ENCODE results near the gene RAB34. TPM values are rescaled to one million over a fixed set of nuclear protein-coding genes. Genes with fewer than 3 reads are reported as not detected.
A peak's percentile ranks its signal among the peaks of the same experiment; 100 is the strongest.
"Not testable (repeated sequence)": the region's sequence is repeated elsewhere in the genome, so short reads cannot be mapped to it uniquely, and the experiment has no call there.

Gene RAB34
- total RNA-seq, 1 donor, result 186 TPM

GRCh38 chr17:28737316-28737715, 19.6 kb upstream of the RAB34 start:
- H3K79me2 ChIP-seq (ENCODE audit: insufficient read depth, low read length), result no peaks in the 10 kb centered on the region
- TF ChIP-seq, protein P1, sequence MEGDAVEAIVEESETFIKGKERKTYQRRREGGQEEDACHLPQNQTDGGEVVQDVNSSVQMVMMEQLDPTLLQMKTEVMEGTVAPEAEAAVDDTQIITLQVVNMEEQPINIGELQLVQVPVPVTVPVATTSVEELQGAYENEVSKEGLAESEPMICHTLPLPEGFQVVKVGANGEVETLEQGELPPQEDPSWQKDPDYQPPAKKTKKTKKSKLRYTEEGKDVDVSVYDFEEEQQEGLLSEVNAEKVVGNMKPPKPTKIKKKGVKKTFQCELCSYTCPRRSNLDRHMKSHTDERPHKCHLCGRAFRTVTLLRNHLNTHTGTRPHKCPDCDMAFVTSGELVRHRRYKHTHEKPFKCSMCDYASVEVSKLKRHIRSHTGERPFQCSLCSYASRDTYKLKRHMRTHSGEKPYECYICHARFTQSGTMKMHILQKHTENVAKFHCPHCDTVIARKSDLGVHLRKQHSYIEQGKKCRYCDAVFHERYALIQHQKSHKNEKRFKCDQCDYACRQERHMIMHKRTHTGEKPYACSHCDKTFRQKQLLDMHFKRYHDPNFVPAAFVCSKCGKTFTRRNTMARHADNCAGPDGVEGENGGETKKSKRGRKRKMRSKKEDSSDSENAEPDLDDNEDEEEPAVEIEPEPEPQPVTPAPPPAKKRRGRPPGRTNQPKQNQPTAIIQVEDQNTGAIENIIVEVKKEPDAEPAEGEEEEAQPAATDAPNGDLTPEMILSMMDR (IDR thresholded peaks at IDR 0.05; ENCODE audit: extremely low read depth, low read depth, low read length), result no peak
- H3K27me3 ChIP-seq (ENCODE audit: insufficient read depth, low read length), result no peaks in the 10 kb centered on the region
- no peaks in the 10 kb centered on the region for H3K4me1 ChIP-seq (ENCODE audit: insufficient read depth, low read length)
- H3K9me3 ChIP-seq (ENCODE audit: low read depth, low read length), result no peaks in the 10 kb centered on the region
- peak; percentile 47 for DNase-seq (ENCODE audit: insufficient read length, low spot score, missing footprints)
- no peaks in the 10 kb centered on the region for H3K36me3 ChIP-seq (ENCODE audit: insufficient read depth, low read length)
- no peak overlapping the region for H2AFZ ChIP-seq (ENCODE audit: low read length)
- H3K4me2 ChIP-seq (ENCODE audit: insufficient read depth, low read length), result no peak overlapping the region
- H3K4me3 ChIP-seq (ENCODE audit: insufficient read depth, low read length), result no peak overlapping the region
- no peaks in the 10 kb centered on the region for H4K20me1 ChIP-seq (ENCODE audit: insufficient read depth, low read length)
- H3K27ac ChIP-seq (ENCODE audit: low read depth, low read length), result no peak overlapping the region

GRCh38 chr17:28735913-28736769, 18.5 kb upstream of the RAB34 start:
- not testable (repeated sequence) for DNase-seq (ENCODE audit: insufficient read length, low spot score, missing footprints); H4K20me1 ChIP-seq (ENCODE audit: insufficient read depth, low read length); H3K27ac ChIP-seq (ENCODE audit: low read depth, low read length); H2AFZ ChIP-seq (ENCODE audit: low read length); H3K36me3 ChIP-seq (ENCODE audit: insufficient read depth, low read length); H3K4me2 ChIP-seq (ENCODE audit: insufficient read depth, low read length); H3K79me2 ChIP-seq (ENCODE audit: insufficient read depth, low read length); H3K4me3 ChIP-seq (ENCODE audit: insufficient read depth, low read length); H3K9me3 ChIP-seq (ENCODE audit: low read depth, low read length); H3K27me3 ChIP-seq (ENCODE audit: insufficient read depth, low read length); H3K4me1 ChIP-seq (ENCODE audit: insufficient read depth, low read length)

DNA sequence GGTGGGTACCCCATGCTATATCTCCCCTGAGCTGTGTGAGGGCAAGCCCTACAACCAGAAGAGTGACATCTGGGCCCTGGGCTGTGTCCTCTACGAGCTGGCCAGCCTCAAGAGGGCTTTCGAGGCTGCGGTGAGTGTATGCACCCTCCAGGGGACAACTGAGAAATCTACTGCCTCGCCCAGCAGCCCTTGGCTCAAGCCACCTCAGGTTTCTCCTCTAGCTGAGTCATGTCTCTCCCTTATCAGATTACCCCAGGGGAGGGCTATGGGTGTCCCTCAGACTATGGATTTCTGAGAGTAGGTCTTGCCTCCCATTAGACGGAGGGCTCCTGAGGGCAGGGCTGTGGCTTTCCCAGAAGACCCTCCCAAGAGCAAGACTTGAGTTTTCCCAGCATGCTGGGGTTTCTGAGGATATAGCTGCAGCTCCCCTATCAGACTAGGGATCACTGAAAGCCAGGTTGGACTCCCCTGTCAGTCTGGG, 17.6 kb upstream of the RAB34 start:
- Histone ChIP-seq H3K27ac (ENCODE audit: low read depth, low read length) (no peak overlapping the region), H3K79me2 (ENCODE audit: insufficient read depth, low read length) (no peaks in the 10 kb centered on the region), H3K9me3 (ENCODE audit: low read depth, low read length) (no peaks in the 10 kb centered on the region), H3K36me3 (ENCODE audit: insufficient read depth, low read length) (no peaks in the 10 kb centered on the region), H4K20me1 (ENCODE audit: insufficient read depth, low read length) (no peaks in the 10 kb centered on the region), H3K4me3 (ENCODE audit: insufficient read depth, low read length) (no peak overlapping the region), H3K27me3 (ENCODE audit: insufficient read depth, low read length) (no peaks in the 10 kb centered on the region), H3K4me2 (ENCODE audit: insufficient read depth, low read length) (no peak overlapping the region), H2AFZ (ENCODE audit: low read length) (no peak overlapping the region), H3K4me1 (ENCODE audit: insufficient read depth, low read length) (no peaks in the 10 kb centered on the region)
- TF ChIP-seq, protein P1 (IDR thresholded peaks at IDR 0.05; ENCODE audit: extremely low read depth, low read depth, low read length), result no peak
- peak; percentile 83 for DNase-seq (ENCODE audit: insufficient read length, low spot score, missing footprints)

DNA sequence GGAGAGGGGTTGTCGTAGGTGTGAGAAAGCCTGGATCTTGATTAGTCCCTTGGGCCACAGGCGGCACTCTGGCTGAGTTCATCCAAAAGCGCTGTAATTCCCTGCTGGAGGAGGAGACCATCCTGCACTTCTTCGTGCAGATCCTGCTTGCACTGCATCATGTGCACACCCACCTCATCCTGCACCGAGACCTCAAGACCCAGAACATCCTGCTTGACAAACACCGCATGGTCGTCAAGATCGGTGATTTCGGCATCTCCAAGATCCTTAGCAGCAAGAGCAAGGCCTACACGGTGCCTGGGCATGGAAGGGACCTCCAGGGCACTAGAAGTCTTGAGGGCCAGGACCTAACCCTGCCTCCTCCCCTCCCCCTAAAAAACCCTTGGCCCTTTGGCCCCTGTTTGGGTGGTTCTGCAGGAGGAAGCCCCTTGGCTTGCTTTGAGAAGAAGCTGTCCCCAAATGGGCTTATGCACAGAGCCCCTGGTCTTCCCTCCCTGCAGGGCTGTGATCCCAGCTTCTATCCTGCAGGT, 17.1 kb upstream of the RAB34 start:
- H3K9me3 ChIP-seq (ENCODE audit: low read depth, low read length), result no peaks in the 10 kb centered on the region
- TF ChIP-seq, protein P1 (IDR thresholded peaks at IDR 0.05; ENCODE audit: extremely low read depth, low read depth, low read length), result no peak
- H3K4me1 ChIP-seq (ENCODE audit: insufficient read depth, low read length), result no peaks in the 10 kb centered on the region
- H4K20me1 ChIP-seq (ENCODE audit: insufficient read depth, low read length), result no peaks in the 10 kb centered on the region
- no peaks in the 10 kb centered on the region for H3K79me2 ChIP-seq (ENCODE audit: insufficient read depth, low read length)
- peak; percentile 59 for DNase-seq (ENCODE audit: insufficient read length, low spot score, missing footprints)
- no peaks in the 10 kb centered on the region for H3K36me3 ChIP-seq (ENCODE audit: insufficient read depth, low read length)
- H2AFZ ChIP-seq (ENCODE audit: low read length), result no peak overlapping the region
- no peak overlapping the region for H3K27ac ChIP-seq (ENCODE audit: low read depth, low read length)
- H3K4me2 ChIP-seq (ENCODE audit: insufficient read depth, low read length), result no peak overlapping the region
- no peaks in the 10 kb centered on the region for H3K27me3 ChIP-seq (ENCODE audit: insufficient read depth, low read length)
- H3K4me3 ChIP-seq (ENCODE audit: insufficient read depth, low read length), result no peak overlapping the region

All from osteoblast (primary cell).